ENCODE data around the gene SRGAP3.
"Not testable (repeated sequence)": the region's sequence is repeated elsewhere in the genome, so short reads cannot be mapped to it uniquely, and the experiment has no call there.

SRGAP3 gene

DNA sequence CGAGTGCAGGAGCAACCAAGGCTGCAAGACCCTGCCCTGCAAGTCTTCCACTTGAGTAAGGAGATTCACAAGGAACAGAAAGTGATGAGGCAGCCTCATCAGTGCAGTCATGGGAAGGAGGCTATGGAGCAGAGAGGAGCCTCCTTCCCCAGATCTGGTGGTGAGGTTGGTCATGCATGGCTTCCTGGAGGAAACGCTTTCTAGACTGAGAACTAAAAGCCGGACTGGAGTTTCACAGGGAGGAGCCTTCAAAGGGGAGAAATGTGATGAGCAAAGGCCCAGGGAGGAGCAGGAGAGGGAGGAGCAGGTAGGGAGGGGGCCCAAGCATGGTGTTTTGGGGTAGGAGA, 139.9 kb downstream of the SRGAP3 start:
- no peak for DNase-seq

DNA sequence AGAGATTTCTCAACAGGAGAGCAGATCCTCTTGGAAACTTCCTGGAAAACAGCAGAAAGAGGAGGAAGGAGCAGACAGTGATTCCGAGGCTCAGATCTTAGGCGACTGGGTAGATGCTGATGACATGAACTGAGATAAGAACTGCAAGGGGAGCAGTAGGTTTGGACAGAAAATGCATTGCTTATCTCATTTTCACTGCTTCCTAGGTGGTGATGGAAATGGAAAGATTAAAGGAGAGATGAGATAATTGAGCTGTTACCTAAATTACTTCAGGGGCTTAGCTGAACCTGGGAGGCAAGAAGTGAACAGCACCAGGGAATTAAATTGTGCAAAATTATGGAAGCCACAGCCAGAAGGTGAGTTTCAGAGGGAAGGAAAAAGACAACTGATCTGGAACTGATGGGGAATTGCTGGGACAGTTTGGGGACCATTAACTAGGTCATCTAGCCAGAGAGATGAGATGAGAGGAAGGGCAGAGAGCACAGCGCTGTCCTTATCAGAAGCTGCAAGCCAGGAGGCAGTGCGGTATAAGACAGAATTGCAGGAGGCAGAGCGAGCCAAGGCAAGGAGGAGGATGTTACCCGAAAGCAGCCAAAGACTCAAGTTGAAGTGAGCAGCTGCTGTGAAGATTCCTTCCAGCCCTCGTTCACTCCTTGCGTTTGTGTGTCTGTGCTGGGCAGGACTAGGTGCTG, 140.4 kb downstream of the SRGAP3 start:
- no peak for DNase-seq

GRCh38 chr3:9107738-9108137, 141.7 kb downstream of the SRGAP3 start:
- DNase-seq: no peak

DNA sequence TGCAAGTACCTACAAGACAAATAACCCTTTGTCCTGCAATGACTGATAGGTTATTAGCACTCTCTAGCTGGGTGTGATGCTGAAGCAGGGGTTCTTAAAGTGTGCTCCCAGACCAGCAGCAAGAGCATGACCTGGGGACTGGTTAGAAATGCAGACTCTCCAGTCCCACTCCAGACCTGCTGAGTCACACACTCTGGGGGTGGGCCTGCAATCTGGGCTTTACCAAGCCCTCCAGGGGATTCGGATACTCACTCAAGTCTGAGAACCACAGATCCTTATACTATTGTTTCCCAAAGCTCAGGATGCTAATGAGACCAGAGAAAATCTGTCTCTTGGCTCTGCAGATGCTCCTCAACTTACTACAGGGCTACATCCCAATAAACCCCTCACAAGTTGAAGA, 144.0 kb downstream of the SRGAP3 start:
- DNase-seq: no peak

DNA sequence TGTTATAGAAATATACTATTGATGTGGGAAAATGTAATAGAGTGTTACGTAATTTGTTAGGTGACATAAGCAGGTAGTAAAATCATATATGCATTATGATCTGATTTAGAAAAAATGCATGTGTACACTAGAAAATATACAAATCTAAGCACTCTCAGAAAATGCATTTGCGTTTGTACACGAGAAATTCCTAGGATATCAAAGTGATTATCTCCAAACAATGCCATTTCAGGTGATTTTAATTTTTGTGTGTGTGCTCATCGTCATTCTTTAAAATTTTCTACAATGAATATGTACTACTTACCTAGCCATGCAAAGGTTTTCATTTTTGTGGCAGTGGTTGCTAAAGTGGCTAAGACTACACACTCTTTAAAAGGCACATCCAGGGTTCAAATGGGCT, 145.3 kb downstream of the SRGAP3 start:
- no peak for DNase-seq

DNA sequence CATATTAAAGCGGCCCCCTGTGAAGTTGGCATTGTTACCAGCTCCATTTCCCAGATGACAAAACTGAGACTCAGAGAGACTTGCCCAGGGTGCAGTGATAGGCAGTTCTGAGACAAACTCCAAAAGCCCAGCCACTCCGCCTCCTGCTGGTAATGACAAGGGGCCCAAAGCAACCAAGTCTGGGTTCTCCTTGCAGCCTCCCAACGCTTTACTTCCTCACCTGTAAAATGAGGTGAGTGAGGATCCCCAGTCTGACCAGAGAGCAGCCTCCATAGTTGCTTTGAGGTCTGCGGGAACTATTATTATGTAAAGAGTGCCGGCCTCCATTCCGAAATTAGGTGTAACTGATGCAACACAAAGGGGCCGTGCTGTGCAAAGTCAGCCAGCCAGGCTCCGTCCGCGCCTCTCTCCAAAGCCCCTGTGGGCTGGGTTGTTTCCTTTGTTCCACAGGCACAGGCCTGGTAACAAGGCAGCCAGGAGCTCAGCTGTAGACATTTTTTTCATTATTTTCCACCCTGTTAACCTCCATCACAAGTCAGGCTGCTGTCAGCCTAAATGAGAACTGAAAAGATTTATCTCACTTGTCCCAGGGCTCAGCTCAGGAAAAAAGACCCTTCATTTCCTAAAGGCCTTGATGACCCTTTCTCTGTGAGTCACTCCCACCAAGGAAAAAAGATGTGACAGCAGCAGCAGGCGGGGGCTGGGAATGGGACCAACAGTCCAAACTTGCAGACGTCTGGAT, 147.0 kb downstream of the SRGAP3 start:
- DNase-seq: no peak

DNA sequence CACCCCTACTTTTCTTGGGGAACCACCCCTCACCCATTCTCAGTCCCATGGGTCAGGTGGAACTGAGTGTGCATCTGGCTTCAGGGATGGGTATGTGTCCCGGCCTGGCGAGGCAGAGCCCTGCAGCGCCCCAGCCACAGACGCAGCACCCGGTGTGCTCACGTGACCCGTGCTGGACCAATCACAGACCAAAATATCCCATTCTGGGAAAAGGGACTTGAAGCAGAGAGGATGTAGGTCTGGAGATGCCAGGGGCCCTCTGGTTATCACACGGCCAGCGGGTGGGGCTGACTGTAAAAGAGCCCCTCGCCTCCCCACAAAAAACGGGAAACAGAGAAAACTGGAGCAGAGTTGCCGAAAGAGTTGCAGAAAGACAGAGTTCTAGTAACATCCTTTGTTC, 148.2 kb downstream of the SRGAP3 start:
- no peak for DNase-seq

DNA sequence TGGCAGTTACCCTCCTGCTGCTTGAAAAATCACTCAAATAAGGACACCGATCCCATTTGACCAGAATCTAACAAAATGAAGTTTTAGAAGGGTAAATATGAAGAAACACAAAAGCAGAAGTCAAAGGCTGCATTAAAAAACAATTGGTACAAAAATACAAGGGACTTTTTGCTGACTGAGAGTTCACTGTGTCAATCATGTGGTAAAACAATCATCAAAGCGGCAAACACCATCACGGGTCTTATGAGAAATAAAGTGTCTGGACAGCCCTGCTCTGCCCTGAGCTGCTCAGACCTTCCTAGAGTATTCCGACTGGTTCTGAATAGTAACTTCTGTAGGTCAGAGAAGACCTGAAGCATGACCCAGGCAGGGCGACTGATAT, 148.9 kb downstream of the SRGAP3 start:
- DNase-seq: no peak

DNA sequence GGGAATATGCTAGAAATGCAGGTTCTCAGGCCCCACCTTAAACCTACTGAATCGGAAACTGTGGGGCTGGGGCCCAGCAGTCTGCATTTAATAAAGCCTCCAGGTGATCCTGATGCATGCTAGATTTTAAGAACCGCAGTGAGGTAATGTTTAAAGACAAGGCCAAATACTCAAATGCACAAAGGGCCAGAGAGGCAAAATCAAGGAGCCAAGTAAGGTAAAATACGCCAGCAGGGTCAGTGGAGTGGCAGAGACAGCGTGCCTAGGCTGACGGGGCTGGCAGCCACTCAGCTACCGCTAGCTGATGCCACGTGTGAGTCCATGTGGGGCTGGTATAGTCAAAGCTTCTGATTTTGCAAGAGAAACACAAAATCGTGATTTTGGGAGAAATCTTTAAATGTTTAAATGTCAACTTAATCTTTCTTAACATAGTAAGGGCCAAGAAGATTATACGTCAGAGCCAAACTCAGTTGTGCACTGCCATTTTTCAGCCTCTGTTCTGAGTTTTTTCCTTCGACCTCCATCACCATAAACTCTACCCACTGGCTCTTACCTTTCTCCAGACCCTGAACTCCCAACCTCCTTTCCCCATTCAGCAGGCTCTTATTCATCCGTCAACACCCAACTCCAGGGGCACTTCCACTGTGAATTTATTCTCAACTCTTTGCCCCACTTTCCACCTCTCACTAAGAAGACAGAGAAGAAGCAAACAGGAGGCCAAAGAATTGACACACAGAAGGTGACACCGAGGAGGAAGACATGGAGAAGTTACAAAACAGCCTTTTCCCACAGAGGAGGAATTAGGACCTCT, 149.5 kb downstream of the SRGAP3 start:
- no peak for DNase-seq

- no peak for DNase-seq
Measured at GRCh38 chr3:9098716-9099675, 150.4 kb downstream of the SRGAP3 start.

DNA sequence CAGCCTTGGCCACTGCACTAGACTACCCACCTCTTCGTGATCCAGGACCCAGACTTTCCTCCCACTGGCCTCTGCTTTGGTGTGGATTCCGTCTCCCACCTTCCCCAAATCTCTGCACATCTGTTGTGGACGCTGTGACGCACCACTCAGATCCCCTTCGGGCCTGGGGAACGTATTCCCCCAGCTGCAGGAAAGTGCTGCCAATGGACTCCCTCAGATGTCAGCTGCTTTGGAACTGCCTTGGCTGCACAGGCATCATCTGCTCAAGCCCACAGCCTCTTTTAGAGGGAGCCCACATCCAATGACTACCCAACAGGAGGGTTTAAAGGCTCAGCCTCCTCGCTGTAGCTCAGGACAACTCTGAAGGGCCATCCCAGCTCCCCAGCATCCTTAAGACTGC, 152.0 kb downstream of the SRGAP3 start:
- DNase-seq: no peak

- DNase-seq: no peak
Measured at GRCh38 chr3:9091486-9092235, 157.8 kb downstream of the SRGAP3 start.

DNA sequence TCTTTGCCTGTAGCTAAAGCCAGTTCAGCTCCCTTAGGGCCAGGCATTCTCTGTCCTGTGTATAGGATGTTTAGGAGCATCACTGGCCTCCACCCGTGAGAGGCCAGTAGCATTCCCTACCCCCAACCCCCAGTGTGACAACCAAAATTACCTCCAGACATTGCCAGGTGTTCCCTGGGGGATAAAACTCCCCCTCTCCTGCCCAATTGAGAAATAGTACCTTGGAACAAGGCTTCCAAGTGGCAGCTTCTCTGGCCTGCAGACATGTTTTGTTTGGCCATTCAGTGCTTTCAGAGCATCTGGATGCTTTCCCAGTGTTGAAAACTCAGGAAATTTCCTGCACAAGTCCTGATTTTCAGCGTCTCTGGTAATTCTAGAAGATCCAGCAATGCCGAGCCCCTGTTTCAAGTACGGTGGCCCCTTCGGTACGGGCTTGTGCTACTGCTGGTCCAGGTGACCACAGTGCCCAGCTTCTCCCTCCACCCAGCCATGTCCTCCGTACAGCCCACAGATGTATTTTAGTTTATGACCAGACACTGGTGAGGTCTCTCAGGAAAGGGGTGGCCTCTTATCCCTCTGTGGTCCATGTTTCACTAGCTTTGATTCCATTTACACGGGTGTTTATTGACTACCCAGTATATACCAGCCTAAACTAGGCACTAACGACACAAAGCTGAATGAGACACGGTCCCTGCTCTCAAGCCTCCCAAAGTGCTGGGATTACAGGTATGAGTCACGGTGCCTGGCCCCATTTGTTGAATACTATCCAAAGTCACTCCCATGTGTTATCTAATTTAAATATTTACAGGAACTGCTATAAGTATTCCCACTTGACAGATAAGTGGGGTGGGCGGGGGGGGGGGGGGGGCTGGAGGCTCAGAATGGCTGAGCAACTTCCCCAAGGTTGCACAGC, 160.7 kb downstream of the SRGAP3 start:
- DNase-seq: no peak

GRCh38 chr3:9087831-9088413, 161.5 kb downstream of the SRGAP3 start:
- no peak for DNase-seq

GRCh38 chr3:9085428-9085827, 164.0 kb downstream of the SRGAP3 start:
- not testable (repeated sequence) for DNase-seq

- DNase-seq: no peak
Measured at GRCh38 chr3:9081184-9081818, 168.1 kb downstream of the SRGAP3 start.

DNA sequence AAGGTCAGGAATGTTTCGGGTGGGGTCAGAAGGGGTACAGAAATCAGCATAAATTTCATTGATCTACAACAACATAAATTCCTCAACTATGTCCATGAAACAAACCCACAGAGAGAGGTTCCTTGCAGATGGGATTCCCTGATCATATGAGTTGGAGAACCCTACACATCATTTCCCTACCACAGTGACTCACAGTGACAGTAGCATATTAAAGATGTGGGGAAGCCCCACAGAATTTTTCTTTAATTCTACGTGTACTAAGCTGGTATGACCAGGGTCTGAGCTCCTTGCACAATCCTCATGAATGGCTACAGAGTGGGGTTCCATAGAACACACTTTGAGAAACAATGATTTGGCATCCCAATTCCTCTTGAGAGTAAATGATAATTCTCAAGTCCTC, 169.3 kb downstream of the SRGAP3 start:
- DNase-seq: no peak

DNA sequence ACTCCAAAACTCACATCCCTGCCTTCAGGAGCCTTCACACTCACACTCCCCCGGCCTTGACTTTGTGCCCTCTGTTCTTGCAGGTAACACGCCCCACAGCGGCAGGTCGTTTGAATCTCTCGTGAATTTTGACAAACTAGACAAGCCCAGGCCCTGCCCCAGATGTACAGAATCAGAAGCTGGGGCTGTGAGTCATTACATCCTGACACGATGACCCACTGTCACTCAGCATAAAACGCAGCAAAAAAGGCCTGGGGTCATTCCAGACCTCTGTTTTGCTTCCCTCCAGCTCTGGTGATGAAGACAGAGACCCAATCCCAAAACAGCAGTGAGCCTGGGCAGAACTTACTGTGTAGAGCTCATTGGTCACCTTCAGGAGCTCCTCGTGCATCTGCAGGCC, 169.8 kb downstream of the SRGAP3 start:
- DNase-seq: no peak

GRCh38 chr3:9078561-9079240, 170.7 kb downstream of the SRGAP3 start:
- no peak for DNase-seq

All from CD4-positive, alpha-beta T cell treated with Interleukin-1 beta for 1 hour (primary cell).